HG03442 (cell line): ENCODE results near the gene U2SURP.
"Not testable (repeated sequence)": the region's sequence is repeated elsewhere in the genome, so short reads cannot be mapped to it uniquely, and the experiment has no call there.

ENCODE experiments used
- ATAC-seq: cut with Tn5 transposase; IDR thresholded peaks from one replicate; pipeline ENCODE4 v1.9.1; 2021; ENCODE audit warnings: mild to moderate bottlenecking, moderate library complexity; ENCODE audit not compliant: unreplicated experiment

U2SURP gene

GRCh38 chr3:143068059-143068458 lies 66.7 kb downstream of the U2SURP start:
- ATAC-seq = no peak

GRCh38 chr3:143070977-143071551 lies 69.7 kb downstream of the U2SURP start:
- no peak for ATAC-seq

- no peak for ATAC-seq
These were observed 70.4 kb downstream of the U2SURP start for GRCh38 chr3:143071776-143072175.

- ATAC-seq = not testable (repeated sequence)
These were observed 71.1 kb downstream of the U2SURP start for GRCh38 chr3:143072298-143073020.

GRCh38 chr3:143073541-143073940 lies 72.2 kb downstream of the U2SURP start:
- ATAC-seq = not testable (repeated sequence)

GRCh38 chr3:143073983-143074382 lies 72.6 kb downstream of the U2SURP start:
- not testable (repeated sequence) for ATAC-seq

- ATAC-seq = no peak
These were observed 77.5 kb downstream of the U2SURP start for GRCh38 chr3:143078883-143079282.

GRCh38 chr3:143080196-143080595 lies 78.8 kb downstream of the U2SURP start:
- no peak for ATAC-seq

- no peak for ATAC-seq
These were observed 80.0 kb downstream of the U2SURP start for GRCh38 chr3:143081365-143081764.

GRCh38 chr3:143081844-143082778 lies 80.7 kb downstream of the U2SURP start:
- peak; percentile 76 for ATAC-seq

GRCh38 chr3:143083781-143084180 lies 82.4 kb downstream of the U2SURP start:
- no peak for ATAC-seq

GRCh38 chr3:143084856-143085731 lies 83.7 kb downstream of the U2SURP start:
- peak; percentile 61 for ATAC-seq

- ATAC-seq = no peak
These were observed 87.5 kb downstream of the U2SURP start for GRCh38 chr3:143088835-143089234.

GRCh38 chr3:143089965-143090364 lies 88.6 kb downstream of the U2SURP start:
- no peak for ATAC-seq

GRCh38 chr3:143090486-143090885 lies 89.1 kb downstream of the U2SURP start:
- no peak for ATAC-seq

- ATAC-seq = no peak
These were observed 89.8 kb downstream of the U2SURP start for GRCh38 chr3:143090976-143091837.

- no peak for ATAC-seq
These were observed 90.8 kb downstream of the U2SURP start for GRCh38 chr3:143092191-143092590.

GRCh38 chr3:143095813-143096212 lies 94.4 kb downstream of the U2SURP start:
- no peak for ATAC-seq

- ATAC-seq = no peak
These were observed 96.8 kb downstream of the U2SURP start for GRCh38 chr3:143098032-143098764.
